ENCODE measurements around the gene CLIP3. TPM values are rescaled to one million over a fixed set of nuclear protein-coding genes. Genes with fewer than 3 reads are reported as not detected.
"Not testable (repeated sequence)": the region's sequence is repeated elsewhere in the genome, so short reads cannot be mapped to it uniquely, and the experiment has no call there.

The CLIP3 gene
- total RNA-seq, 1 experiment from 2014 or later = 1.5 TPM

GRCh38 chr19:36041831-36042230 lies 9.2 kb upstream of the CLIP3 start:
- Histone ChIP-seq H3K36me3 (ENCODE audit: control insufficient read depth in 1 of 2, insufficient read depth in 2 of 2, low read length in 2 of 2) (no peaks in the 10 kb centered on the region), H3K9ac (ENCODE audit: low read length) (no peak overlapping the region), H3K4me2 (ENCODE audit: low read length) (no peak overlapping the region), H3K4me1 (ENCODE audit: control insufficient read depth in 1 of 2, insufficient read depth in 2 of 2, low read length in 2 of 2) (no peaks in the 10 kb centered on the region), H3K4me3 (replicated peaks in 1 of 2; ENCODE audit: low read depth in 1 of 2, low read length in 2 of 2) (no peak overlapping the region), H3K9me3 (ENCODE audit: control insufficient read depth in 1 of 2, insufficient read depth in 1 of 2, low read depth in 1 of 2, low read length in 2 of 2) (no peaks in the 10 kb centered on the region), H3K27me3 (ENCODE audit: insufficient read depth, low read length) (no peaks in the 10 kb centered on the region), H3K9me2 (ENCODE audit: insufficient read depth) (no peaks in the 10 kb centered on the region), H2AFZ (ENCODE audit: low read depth, low read length, poor library complexity, severe bottlenecking) (no peak overlapping the region), H4K20me1 (ENCODE audit: insufficient read depth) (no peaks in the 10 kb centered on the region), H3K79me2 (ENCODE audit: insufficient read depth, low read length) (no peaks in the 10 kb centered on the region), H3K27ac (ENCODE audit: low read depth, low read length) (no peak overlapping the region)
- ATAC-seq (no peak), DNase-seq (ENCODE audit: low read depth, low spot score) (no peak)
- BruUV-seq (replicated peaks) = no TSS peak
- ChIA-PET RAD21 (ENCODE audit: low non-redundant PET in 1 of 2, low total read pairs in 2 of 2, uncharacterized antibody in 2 of 2, unreplicated experiment in 2 of 2) (no interaction called here), CTCF (no interaction called here), POLR2A (interaction anchor here (0.6 kb wide), 1 partner anchor 28 kb away, joined by 5 read pairs; no protein-coding TSS in a partner anchor)
- intact Hi-C loops (cut with micrococcal nuclease) = no loop called here
- no peak for TF ChIP-seq RAD21 (IDR thresholded peaks at IDR 0.05; ENCODE audit: low read depth)
- no peak for TF ChIP-seq REST (IDR thresholded peaks at IDR 0.05; ENCODE audit: low read depth)
- no peak for TF ChIP-seq POLR2AphosphoS5 (IDR thresholded peaks at IDR 0.05; ENCODE audit: low read depth, low read length)
- TF ChIP-seq ZFX (IDR thresholded peaks at IDR 0.05) = no peak
- TF ChIP-seq ELF1 (IDR thresholded peaks at IDR 0.05; ENCODE audit: borderline replicate concordance, low read depth) = no peak
- no peak for TF ChIP-seq YY1 (IDR thresholded peaks at IDR 0.05; ENCODE audit: extremely low read depth, insufficient replicate concordance, low read depth, low read length)
- no peak for TF ChIP-seq FOSL1 (IDR thresholded peaks at IDR 0.05; ENCODE audit: low read depth)
- TF ChIP-seq CTCF (IDR thresholded peaks at IDR 0.05 in 2 of 3, conservative IDR thresholded peaks at IDR 0.05 in 1 of 3; ENCODE audit: borderline replicate concordance in 1 of 3, insufficient read depth in 1 of 3, low read depth in 2 of 3, low read length in 2 of 3) = no peak
- TF ChIP-seq TCF7L2 (IDR thresholded peaks at IDR 0.05; ENCODE audit: borderline replicate concordance, extremely low read depth, insufficient read depth, insufficient read length) = no peak
- no peak for TF ChIP-seq EZH2phosphoT487 (IDR thresholded peaks at IDR 0.05; ENCODE audit: borderline replicate concordance)
- TF ChIP-seq, protein P1, sequence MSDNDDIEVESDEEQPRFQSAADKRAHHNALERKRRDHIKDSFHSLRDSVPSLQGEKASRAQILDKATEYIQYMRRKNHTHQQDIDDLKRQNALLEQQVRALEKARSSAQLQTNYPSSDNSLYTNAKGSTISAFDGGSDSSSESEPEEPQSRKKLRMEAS (IDR thresholded peaks at IDR 0.05) = no peak
- TF ChIP-seq, protein P2, sequence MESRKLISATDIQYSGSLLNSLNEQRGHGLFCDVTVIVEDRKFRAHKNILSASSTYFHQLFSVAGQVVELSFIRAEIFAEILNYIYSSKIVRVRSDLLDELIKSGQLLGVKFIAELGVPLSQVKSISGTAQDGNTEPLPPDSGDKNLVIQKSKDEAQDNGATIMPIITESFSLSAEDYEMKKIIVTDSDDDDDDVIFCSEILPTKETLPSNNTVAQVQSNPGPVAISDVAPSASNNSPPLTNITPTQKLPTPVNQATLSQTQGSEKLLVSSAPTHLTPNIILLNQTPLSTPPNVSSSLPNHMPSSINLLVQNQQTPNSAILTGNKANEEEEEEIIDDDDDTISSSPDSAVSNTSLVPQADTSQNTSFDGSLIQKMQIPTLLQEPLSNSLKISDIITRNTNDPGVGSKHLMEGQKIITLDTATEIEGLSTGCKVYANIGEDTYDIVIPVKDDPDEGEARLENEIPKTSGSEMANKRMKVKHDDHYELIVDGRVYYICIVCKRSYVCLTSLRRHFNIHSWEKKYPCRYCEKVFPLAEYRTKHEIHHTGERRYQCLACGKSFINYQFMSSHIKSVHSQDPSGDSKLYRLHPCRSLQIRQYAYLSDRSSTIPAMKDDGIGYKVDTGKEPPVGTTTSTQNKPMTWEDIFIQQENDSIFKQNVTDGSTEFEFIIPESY (IDR thresholded peaks at IDR 0.05; ENCODE audit: extremely low read depth, insufficient replicate concordance, low read length) = no peak
- TF ChIP-seq CBX3 (IDR thresholded peaks at IDR 0.05; ENCODE audit: low read depth) = no peak

DNA sequence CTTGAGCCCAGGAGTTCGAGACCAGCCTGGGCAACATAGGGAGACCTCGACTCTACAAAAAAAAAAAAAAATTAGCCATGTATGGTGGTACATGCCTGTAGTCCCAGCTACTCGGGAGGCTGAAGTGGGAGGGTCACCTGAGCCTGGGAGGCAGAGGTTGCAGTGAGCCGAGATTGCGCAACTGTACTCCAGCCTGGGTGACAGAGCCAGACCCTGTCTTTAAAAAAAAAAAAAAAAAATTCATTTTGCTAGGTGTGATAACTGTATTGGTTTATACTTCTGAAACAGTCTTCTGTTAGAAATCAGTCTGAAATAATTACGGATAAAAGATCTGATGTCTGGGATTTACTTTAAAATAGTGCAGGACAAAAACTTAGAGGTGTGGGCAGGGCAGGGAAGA lies 8.4 kb upstream of the CLIP3 start:
- H4K20me1 ChIP-seq (ENCODE audit: insufficient read depth); H3K4me3 ChIP-seq (replicated peaks in 1 of 2; ENCODE audit: low read depth in 1 of 2, low read length in 2 of 2); CTCF ChIA-PET; H3K4me1 ChIP-seq (ENCODE audit: control insufficient read depth in 1 of 2, insufficient read depth in 2 of 2, low read length in 2 of 2); H3K36me3 ChIP-seq (ENCODE audit: control insufficient read depth in 1 of 2, insufficient read depth in 2 of 2, low read length in 2 of 2); H3K79me2 ChIP-seq (ENCODE audit: insufficient read depth, low read length); H3K4me2 ChIP-seq (ENCODE audit: low read length); RAD21 ChIA-PET (ENCODE audit: low non-redundant PET in 1 of 2, low total read pairs in 2 of 2, uncharacterized antibody in 2 of 2, unreplicated experiment in 2 of 2); H3K27ac ChIP-seq (ENCODE audit: low read depth, low read length); intact Hi-C loops (cut with micrococcal nuclease); BruUV-seq (replicated peaks); DNase-seq (ENCODE audit: low read depth, low spot score); POLR2A ChIA-PET; H3K9me3 ChIP-seq (ENCODE audit: control insufficient read depth in 1 of 2, insufficient read depth in 1 of 2, low read depth in 1 of 2, low read length in 2 of 2); H2AFZ ChIP-seq (ENCODE audit: low read depth, low read length, poor library complexity, severe bottlenecking); H3K9me2 ChIP-seq (ENCODE audit: insufficient read depth); H3K9ac ChIP-seq (ENCODE audit: low read length); ATAC-seq; H3K27me3 ChIP-seq (ENCODE audit: insufficient read depth, low read length): not testable (repeated sequence)

Data from HCT116 (cell line).